Measurements from ENCODE around the gene MUC20.

Gene MUC20

GRCh38 chr3:195701042-195701915, 19.5 kb upstream of the MUC20 start:
- H3K4me3 ChIP-seq (replicated peaks; ENCODE audit: low read depth, low read length): no peak overlapping the region
- TF ChIP-seq CTCF (IDR thresholded peaks at IDR 0.05; ENCODE audit: low read depth, low read length, missing control alignments): no peak
- DNase-seq (ENCODE audit: extremely low read depth, low read depth): no peak

DNA sequence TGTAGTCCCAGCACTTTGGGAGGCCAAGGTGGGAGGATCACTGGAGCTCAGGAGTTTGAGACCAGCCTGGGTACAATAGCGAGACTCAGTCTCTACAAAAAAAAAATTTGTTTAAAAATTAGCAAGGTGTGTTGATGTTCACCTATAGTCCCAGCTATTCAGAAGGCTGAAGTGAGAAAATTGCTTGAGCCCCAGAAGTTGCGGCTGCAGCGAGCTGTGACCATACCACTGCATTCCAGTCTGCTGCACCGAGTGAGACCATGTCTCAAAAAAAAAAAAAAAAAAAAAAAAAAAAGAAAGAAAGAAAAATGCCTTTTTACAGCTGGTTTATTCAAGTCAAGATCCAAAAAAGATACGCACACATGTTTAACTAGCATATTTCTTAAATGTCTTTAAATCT, 17.0 kb upstream of the MUC20 start:
- DNase-seq (ENCODE audit: extremely low read depth, low read depth): no peak
- no peak for TF ChIP-seq CTCF (IDR thresholded peaks at IDR 0.05; ENCODE audit: low read depth, low read length, missing control alignments)
- H3K4me3 ChIP-seq (replicated peaks; ENCODE audit: low read depth, low read length): no peak overlapping the region

GRCh38 chr3:195704433-195704999, 16.3 kb upstream of the MUC20 start:
- no peak overlapping the region for H3K4me3 ChIP-seq (replicated peaks; ENCODE audit: low read depth, low read length)
- no peak for DNase-seq (ENCODE audit: extremely low read depth, low read depth)
- no peak for TF ChIP-seq CTCF (IDR thresholded peaks at IDR 0.05; ENCODE audit: low read depth, low read length, missing control alignments)

- no peak for TF ChIP-seq CTCF (IDR thresholded peaks at IDR 0.05; ENCODE audit: low read depth, low read length, missing control alignments)
- DNase-seq (ENCODE audit: extremely low read depth, low read depth): no peak
- no peak overlapping the region for H3K4me3 ChIP-seq (replicated peaks; ENCODE audit: low read depth, low read length)
Observed at GRCh38 chr3:195705081-195705991, 15.4 kb upstream of the MUC20 start.

GRCh38 chr3:195708061-195708460, 12.7 kb upstream of the MUC20 start:
- H3K4me3 ChIP-seq (replicated peaks; ENCODE audit: low read depth, low read length): no peak overlapping the region
- no peak for TF ChIP-seq CTCF (IDR thresholded peaks at IDR 0.05; ENCODE audit: low read depth, low read length, missing control alignments)
- DNase-seq (ENCODE audit: extremely low read depth, low read depth): no peak

DNA sequence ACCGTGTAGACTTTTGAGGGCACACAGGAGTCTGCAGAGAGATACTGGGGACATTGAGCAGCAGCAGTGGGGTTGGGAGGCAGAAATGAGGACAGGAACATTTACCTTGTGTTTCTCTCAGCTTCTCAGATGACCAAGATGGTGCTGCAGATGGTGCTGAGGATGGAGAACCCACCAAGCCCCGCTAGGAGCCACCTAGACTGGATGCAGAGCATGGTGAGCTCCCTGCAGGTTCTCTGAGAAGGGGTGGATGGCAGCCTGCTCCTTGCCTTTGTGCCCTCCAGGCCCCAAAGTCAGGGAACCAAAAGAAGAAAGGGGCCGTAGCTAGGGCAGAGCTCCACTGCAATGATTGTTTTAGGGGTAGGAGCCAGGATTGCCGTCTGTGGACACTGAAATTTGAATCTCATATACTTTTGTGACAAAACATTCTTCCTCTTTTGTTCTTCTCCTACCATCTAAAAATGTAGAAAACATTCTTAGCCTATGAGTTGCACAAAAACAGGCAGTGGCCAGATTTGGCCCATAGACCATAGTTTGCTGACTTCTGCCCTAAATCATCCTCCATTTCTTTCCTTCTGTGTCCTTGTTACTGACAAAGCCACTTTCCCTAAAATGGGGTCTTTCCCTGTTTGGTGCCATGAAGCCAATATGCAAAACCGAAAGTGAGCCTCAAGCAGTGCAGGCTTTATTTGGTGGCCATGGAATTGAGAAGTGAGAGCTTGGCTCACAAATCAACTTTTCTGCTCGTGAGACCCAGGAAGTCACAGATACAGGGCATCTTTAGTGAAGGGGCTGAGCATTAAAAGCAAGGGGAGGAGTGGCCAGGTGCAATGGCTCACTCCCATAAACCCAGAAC, 11.9 kb upstream of the MUC20 start:
- H3K4me3 ChIP-seq (replicated peaks; ENCODE audit: low read depth, low read length): no peak overlapping the region
- TF ChIP-seq CTCF (IDR thresholded peaks at IDR 0.05; ENCODE audit: low read depth, low read length, missing control alignments): no peak

More for the DNA sequence above, 11.9 kb upstream of the MUC20 start:
- DNase-seq (ENCODE audit: extremely low read depth, low read depth): no peak

Data from HFF-Myc (cell line).